ENCODE data around the gene SLC25A51. TPM values are rescaled to one million over a fixed set of nuclear protein-coding genes. Genes with fewer than 3 reads are reported as not detected.

SLC25A51 gene
- total RNA-seq, 4 donors from 2014 or later = 27.5 to 43.9 (median 35.8) TPM

DNA sequence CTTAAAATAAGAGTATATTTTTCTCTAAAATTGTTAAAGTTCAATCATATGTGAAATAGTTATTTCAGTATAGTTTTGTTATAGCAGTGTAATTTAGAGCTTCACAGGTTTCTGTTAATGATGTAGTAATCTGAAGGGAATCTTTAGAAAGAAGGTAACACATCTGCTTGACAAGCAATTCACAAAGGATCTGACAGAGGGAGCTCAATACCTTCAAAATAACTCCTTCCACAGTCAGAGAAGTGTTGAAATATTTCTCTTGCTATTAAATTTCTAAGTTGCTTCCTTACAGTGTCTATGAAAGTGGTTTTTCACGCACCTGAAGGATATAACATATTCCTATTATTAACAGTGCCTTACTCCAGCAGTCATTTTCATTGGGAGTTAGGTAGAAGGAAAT is 44.9 kb downstream of the SLC25A51 start:
- H3K9me3 ChIP-seq = no peaks in the 10 kb centered on the region
- peaks cover 0 to 66% of the 10 kb centered on the region in 2 donors for H3K36me3 ChIP-seq
- ATAC-seq = no peak
- TF ChIP-seq POLR2A (IDR thresholded peaks at IDR 0.05) = no peak
- no peak for TF ChIP-seq POLR2AphosphoS5 (IDR thresholded peaks at IDR 0.05)
- TF ChIP-seq EP300 (IDR thresholded peaks at IDR 0.05) = no peak
- TF ChIP-seq, protein P1, sequence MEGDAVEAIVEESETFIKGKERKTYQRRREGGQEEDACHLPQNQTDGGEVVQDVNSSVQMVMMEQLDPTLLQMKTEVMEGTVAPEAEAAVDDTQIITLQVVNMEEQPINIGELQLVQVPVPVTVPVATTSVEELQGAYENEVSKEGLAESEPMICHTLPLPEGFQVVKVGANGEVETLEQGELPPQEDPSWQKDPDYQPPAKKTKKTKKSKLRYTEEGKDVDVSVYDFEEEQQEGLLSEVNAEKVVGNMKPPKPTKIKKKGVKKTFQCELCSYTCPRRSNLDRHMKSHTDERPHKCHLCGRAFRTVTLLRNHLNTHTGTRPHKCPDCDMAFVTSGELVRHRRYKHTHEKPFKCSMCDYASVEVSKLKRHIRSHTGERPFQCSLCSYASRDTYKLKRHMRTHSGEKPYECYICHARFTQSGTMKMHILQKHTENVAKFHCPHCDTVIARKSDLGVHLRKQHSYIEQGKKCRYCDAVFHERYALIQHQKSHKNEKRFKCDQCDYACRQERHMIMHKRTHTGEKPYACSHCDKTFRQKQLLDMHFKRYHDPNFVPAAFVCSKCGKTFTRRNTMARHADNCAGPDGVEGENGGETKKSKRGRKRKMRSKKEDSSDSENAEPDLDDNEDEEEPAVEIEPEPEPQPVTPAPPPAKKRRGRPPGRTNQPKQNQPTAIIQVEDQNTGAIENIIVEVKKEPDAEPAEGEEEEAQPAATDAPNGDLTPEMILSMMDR (IDR thresholded peaks at IDR 0.05) = no peak
- H3K4me3 ChIP-seq = no peak overlapping the region
- no peaks in the 10 kb centered on the region for H3K4me1 ChIP-seq
- 85 to 86% methylated on average over 1 of the region's 1 CpG for WGBS, 2 donors (ENCODE audit: low coverage in 1 of 2)
- no peaks in the 10 kb centered on the region for H3K27me3 ChIP-seq
- no peak overlapping the region for H3K27ac ChIP-seq

DNA sequence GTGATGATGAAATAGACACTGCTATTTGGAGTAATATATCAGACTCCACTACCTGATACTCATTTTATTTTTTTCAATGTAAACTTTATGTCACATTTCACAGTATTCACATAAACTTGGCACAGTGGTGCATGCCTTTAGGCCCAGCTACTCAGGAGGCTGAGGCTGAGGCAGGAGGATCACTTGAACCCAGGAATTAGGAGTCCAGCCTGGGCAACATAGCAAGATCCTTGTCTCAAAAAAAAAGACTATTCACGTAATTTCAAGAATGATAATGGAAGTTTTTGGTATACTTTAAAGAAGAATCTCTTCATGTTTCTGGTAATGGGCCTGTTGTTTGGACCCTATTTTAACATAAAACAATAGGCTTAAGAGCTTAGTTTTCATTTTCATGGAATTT is 47.4 kb downstream of the SLC25A51 start:
- H3K27ac ChIP-seq = no peak overlapping the region
- H3K27me3 ChIP-seq = no peaks in the 10 kb centered on the region
- TF ChIP-seq POLR2A (IDR thresholded peaks at IDR 0.05) (no peak), POLR2AphosphoS5 (IDR thresholded peaks at IDR 0.05) (no peak), EP300 (IDR thresholded peaks at IDR 0.05) (no peak)
- TF ChIP-seq, protein P1 (IDR thresholded peaks at IDR 0.05) = no peak
- H3K4me3 ChIP-seq = no peak overlapping the region
- 87 to 92% methylated on average over 1 of the region's 1 CpG for WGBS, 2 donors (ENCODE audit: low coverage in 1 of 2)
- peaks cover 0 to 49% of the 10 kb centered on the region in 2 donors for H3K36me3 ChIP-seq
- H3K4me1 ChIP-seq = no peaks in the 10 kb centered on the region
- no peak for ATAC-seq
- H3K9me3 ChIP-seq = no peaks in the 10 kb centered on the region

DNA sequence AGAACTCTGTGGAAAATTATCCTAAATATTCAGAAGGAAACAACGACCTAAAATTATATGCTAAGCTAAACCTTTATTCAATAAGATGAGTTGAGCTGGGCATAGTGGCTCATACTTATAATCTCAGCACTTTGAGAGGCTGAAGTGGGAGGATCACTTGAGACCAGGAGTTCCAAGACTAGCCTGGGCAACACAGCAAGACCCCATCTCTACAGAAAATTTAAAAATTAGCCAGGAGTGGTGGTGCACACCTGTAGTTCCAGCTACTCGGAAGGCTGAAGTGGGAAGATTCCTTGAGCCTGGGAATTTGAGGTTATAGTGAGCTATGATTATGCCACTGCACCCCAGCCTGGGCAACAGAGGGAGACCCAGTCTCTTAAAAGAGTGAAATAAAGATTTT is 51.7 kb downstream of the SLC25A51 start:
- 69 to 87% methylated on average over 2 of the region's 2 CpGs for WGBS, 2 donors (ENCODE audit: low coverage in 1 of 2)
- H3K4me1 ChIP-seq = no peaks in the 10 kb centered on the region

GRCh38 chr9:37840560-37841194 is 63.2 kb downstream of the SLC25A51 start:
- WGBS, 2 donors (ENCODE audit: low coverage in 1 of 2) = 66 to 85% methylated on average over 4 of the region's 4 CpGs
- TF ChIP-seq POLR2A (IDR thresholded peaks at IDR 0.05) (no peak), EP300 (IDR thresholded peaks at IDR 0.05) (no peak), POLR2AphosphoS5 (IDR thresholded peaks at IDR 0.05) (no peak)
- TF ChIP-seq, protein P1 (IDR thresholded peaks at IDR 0.05) = no peak
- H3K9me3 ChIP-seq = no peaks in the 10 kb centered on the region
- no peak overlapping the region for H3K4me3 ChIP-seq
- no peak overlapping the region for H3K27ac ChIP-seq
- H3K4me1 ChIP-seq = no peaks in the 10 kb centered on the region
- no peaks in the 10 kb centered on the region for H3K27me3 ChIP-seq
- ATAC-seq = no peak
- peaks cover 0 to 21% of the 10 kb centered on the region in 2 donors for H3K36me3 ChIP-seq

More for the DNA sequence above, 51.7 kb downstream of the SLC25A51 start:
- no peak overlapping the region for H3K4me3 ChIP-seq
- no peaks in the 10 kb centered on the region for H3K9me3 ChIP-seq
- H3K36me3 ChIP-seq = peaks cover 0 to 15% of the 10 kb centered on the region in 2 donors
- no peaks in the 10 kb centered on the region for H3K27me3 ChIP-seq
- TF ChIP-seq POLR2A (IDR thresholded peaks at IDR 0.05) (no peak), EP300 (IDR thresholded peaks at IDR 0.05) (no peak), POLR2AphosphoS5 (IDR thresholded peaks at IDR 0.05) (no peak)
- TF ChIP-seq, protein P1 (IDR thresholded peaks at IDR 0.05) = no peak
- ATAC-seq = no peak
- no peak overlapping the region for H3K27ac ChIP-seq
